Hepatocyte (in vitro differentiated cells): ENCODE data around the gene GLYATL1B. TPM values are rescaled to one million over a fixed set of nuclear protein-coding genes. Genes with fewer than 3 reads are reported as not detected.
"Not testable (repeated sequence)": the region's sequence is repeated elsewhere in the genome, so short reads cannot be mapped to it uniquely, and the experiment has no call there.

ENCODE experiments used
- DNase-seq: peaks from one replicate; pipeline ENCODE4 v3.0.0-alpha.2; 2016; ENCODE audit warnings: low spot score
- H2AFZ ChIP-seq: fragments of 200-600 bp; sonication (generic); 2 replicates; pipeline ENCODE4 v1.6.0; 2016; ENCODE audit warnings: antibody characterized with exemption, mild to moderate bottlenecking
- H3K27ac ChIP-seq: fragments of 200-600 bp; sonication (generic); 2 replicates; pipeline ENCODE4 v1.5.1; 2016; ENCODE audit warnings: mild to moderate bottlenecking
- H3K27me3 ChIP-seq: fragments of 200-600 bp; sonication (generic); 2 replicates; pipeline ENCODE4 v1.6.1; 2016
- H3K36me3 ChIP-seq: fragments of 200-600 bp; sonication (generic); replicated peaks from 2 replicates; pipeline ENCODE4 v1.5.1; 2016; ENCODE audit warnings: low read depth; ENCODE audit not compliant: insufficient read depth
- H3K4me1 ChIP-seq: fragments of 200-600 bp; sonication (generic); 2 replicates; pipeline ENCODE4 v1.5.1; 2016; ENCODE audit warnings: mild to moderate bottlenecking, moderate library complexity; ENCODE audit not compliant: insufficient read depth
- H3K4me2 ChIP-seq: fragments of 200-600 bp; sonication (generic); 2 replicates; pipeline ENCODE4 v1.6.0; 2016
- H3K4me3 ChIP-seq: fragments of 200-600 bp; sonication (generic); 2 replicates; pipeline ENCODE4 v1.5.1; 2016; ENCODE audit warnings: mild to moderate bottlenecking
- H3K79me2 ChIP-seq: fragments of 200-600 bp; sonication (generic); 2 replicates; pipeline ENCODE4 v1.6.0; 2017; ENCODE audit warnings: mild to moderate bottlenecking
- H3K9me2 ChIP-seq: fragments of 200-600 bp; sonication (generic); replicated peaks from 2 replicates; pipeline ENCODE4 v1.6.0; 2017; ENCODE audit warnings: mild to moderate bottlenecking; ENCODE audit not compliant: insufficient read depth
- H3K9me3 ChIP-seq: fragments of 200-600 bp; sonication (generic); 2 replicates; pipeline ENCODE4 v1.5.1; 2016; ENCODE audit warnings: low read depth, mild to moderate bottlenecking
- H4K20me1 ChIP-seq: fragments of 200-600 bp; sonication (generic); 2 replicates; pipeline ENCODE4 v1.6.0; 2016; ENCODE audit warnings: mild to moderate bottlenecking; ENCODE audit not compliant: insufficient read depth, poor library complexity, severe bottlenecking
- EZH2 ChIP-seq: fragments of 200-600 bp; sonication (generic); IDR thresholded peaks from 2 replicates; pipeline ENCODE4 v1.6.1; 2016; ENCODE audit warnings: antibody characterized with exemption, mild to moderate bottlenecking, borderline replicate concordance
- EZH2phosphoT487 ChIP-seq: fragments of 200-600 bp; sonication (generic); IDR thresholded peaks from one replicate; pipeline ENCODE4 v1.6.1; 2018; ENCODE audit warnings: antibody characterized with exemption, mild to moderate bottlenecking, low read depth, moderate library complexity; ENCODE audit not compliant: unreplicated experiment, severe bottlenecking
- WGBS: methylation state at CpG from one replicate; pipeline ENCODE4 v1.1.6; 2016; ENCODE audit warnings: low lambda C conversion rate; ENCODE audit errors: missing lambda C conversion rate; 5-methylcytosine and 5-hydroxymethylcytosine counted together
- polyA plus RNA-seq: library from polyadenylated mRNA; unstranded; fragments of >200 nt; fragmentation: Nextera tagmentation; extraction: Ambion mirVana; gene quantifications from 2 replicates; pipeline ENCODE4 v1.2.1, GENCODE V29; 2016
- total RNA-seq: library from RNA; depleted of rRNA; stranded (reverse); fragments of >200 nt; gene quantifications from 2 replicates; pipeline ENCODE4 v1.2.3, GENCODE V29; 2014
- TF ChIP-seq, protein P1 (sequence below): fragments of 200-600 bp; sonication (generic); IDR thresholded peaks from 2 replicates; pipeline ENCODE4 v1.5.1; 2016; ENCODE audit warnings: antibody characterized with exemption, mild to moderate bottlenecking; ENCODE audit not compliant: poor library complexity

The GLYATL1B gene
- total and polyA plus RNA-seq, 2 experiments from 2014 or later, result 0.28 TPM; not detected in 1

DNA sequence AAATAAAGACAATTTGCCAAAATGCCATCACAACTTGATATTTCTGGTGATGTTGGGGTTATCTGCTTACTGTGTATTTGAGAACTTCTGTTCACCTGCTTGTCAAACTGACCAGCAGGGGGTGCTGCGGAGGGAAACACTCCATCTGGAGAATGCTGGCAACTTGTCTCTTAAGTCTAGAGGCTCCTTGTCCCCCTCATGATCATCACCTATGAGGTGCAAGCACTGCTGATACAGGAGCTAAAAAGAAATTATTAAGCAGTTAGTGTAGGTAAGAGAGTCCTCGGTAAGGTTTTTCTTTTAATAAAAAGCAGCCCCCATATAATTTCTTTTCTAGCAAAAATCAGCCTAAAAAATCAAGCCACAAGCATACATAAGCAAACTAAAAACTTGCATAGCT lies 32.7 kb upstream of the GLYATL1B start:
- Histone ChIP-seq H3K79me2 (no peaks in the 10 kb centered on the region), H3K4me1 (no peaks in the 10 kb centered on the region), H3K9me2 (no peaks in the 10 kb centered on the region), H2AFZ (no peak overlapping the region), H3K4me2 (no peak overlapping the region), H3K27me3 (no peaks in the 10 kb centered on the region), H3K9me3 (no peaks in the 10 kb centered on the region), H4K20me1 (no peaks in the 10 kb centered on the region), H3K27ac (no peak overlapping the region), H3K36me3 (no peaks in the 10 kb centered on the region), H3K4me3 (no peak overlapping the region)
- TF ChIP-seq EZH2phosphoT487, result no peak
- TF ChIP-seq, protein P1, sequence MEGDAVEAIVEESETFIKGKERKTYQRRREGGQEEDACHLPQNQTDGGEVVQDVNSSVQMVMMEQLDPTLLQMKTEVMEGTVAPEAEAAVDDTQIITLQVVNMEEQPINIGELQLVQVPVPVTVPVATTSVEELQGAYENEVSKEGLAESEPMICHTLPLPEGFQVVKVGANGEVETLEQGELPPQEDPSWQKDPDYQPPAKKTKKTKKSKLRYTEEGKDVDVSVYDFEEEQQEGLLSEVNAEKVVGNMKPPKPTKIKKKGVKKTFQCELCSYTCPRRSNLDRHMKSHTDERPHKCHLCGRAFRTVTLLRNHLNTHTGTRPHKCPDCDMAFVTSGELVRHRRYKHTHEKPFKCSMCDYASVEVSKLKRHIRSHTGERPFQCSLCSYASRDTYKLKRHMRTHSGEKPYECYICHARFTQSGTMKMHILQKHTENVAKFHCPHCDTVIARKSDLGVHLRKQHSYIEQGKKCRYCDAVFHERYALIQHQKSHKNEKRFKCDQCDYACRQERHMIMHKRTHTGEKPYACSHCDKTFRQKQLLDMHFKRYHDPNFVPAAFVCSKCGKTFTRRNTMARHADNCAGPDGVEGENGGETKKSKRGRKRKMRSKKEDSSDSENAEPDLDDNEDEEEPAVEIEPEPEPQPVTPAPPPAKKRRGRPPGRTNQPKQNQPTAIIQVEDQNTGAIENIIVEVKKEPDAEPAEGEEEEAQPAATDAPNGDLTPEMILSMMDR, result peak; percentile 61
- DNase-seq, result peak; percentile 64
- WGBS, result 33% methylated on average over 2 of the region's 2 CpGs

DNA sequence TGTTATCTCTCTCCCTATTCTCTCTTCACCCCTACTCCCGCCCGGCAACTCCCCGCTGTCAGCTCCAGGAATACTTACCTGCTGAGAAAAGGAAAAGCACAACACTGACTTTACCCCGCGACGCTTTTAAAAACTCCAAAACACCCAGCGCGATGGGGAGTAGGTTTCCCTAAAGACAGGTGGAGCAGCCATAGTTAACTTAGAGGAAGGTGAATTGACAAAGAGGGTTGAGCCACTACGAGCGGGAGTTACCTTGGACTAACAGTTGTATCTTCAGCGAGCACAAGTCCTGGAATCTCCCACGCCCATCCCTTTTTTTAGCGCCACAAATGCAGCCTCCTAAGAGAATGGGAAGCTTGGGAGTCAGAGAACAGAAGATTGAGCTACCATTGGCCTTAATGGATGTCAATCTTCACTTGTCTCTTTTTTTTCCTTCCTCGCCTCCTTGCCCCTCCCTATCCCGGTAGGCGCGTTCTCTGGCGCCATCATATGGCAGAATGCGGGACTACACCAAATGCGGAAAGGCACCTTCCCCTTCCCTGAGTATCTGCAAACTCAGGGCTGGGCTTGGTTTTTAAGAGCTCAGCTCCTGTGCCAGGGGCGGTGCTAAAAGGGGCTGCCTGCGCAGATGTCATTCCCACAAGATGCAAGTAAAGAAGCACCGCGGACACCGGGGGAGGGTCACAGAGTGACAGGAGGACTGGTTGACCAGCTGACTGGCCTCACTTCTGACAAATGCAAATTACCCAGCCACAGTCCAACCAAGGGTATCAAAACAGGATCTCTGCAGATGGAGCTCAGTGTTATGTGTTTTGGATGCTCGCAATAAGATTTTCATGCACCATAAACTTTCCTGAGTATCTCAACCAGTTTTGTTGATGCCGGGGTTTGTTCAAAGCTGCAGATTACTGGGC lies 27.7 kb upstream of the GLYATL1B start:
- TF ChIP-seq, protein P1, result peak; percentile 87
- H3K4me1 ChIP-seq, H3K36me3 ChIP-seq, H3K9me2 ChIP-seq, H3K27me3 ChIP-seq, H3K9me3 ChIP-seq, H3K79me2 ChIP-seq, H4K20me1 ChIP-seq: not testable (repeated sequence)
- Histone ChIP-seq H3K27ac (peak overlapping the region; percentile 34), H3K4me2 (peak overlapping the region; percentile 80), H3K4me3 (peak overlapping the region; percentile 28), H2AFZ (peak overlapping the region; percentile 74)
- peak; percentile 88 for DNase-seq
- 10% methylated on average over 27 of the region's 27 CpGs for WGBS

DNA sequence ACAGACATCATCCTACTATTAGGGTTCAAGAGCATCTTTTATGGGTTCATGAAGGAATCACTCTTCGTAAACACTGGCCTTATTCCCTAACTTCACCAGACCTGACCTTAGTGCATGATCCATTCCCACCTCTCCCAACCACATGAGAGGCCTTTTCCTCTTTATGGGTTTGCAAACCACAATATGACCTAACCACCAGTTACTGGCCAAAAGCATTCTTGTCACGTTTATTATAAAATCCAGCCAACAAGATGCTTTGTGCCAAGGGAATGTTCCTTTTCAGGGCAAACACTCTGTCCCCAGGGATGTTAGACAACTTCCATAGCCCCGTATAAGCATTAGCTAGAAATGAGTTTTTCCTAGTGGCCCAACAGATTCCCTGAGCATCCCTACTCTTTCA lies 26.0 kb upstream of the GLYATL1B start:
- H3K4me3 ChIP-seq, H3K9me2 ChIP-seq, H3K9me3 ChIP-seq, H4K20me1 ChIP-seq, H2AFZ ChIP-seq, H3K79me2 ChIP-seq, H3K27me3 ChIP-seq, DNase-seq, H3K27ac ChIP-seq, H3K36me3 ChIP-seq, H3K4me2 ChIP-seq, H3K4me1 ChIP-seq: not testable (repeated sequence)
- 80% methylated on average over 3 of the region's 3 CpGs for WGBS

- Histone ChIP-seq H3K79me2 (no peaks in the 10 kb centered on the region), H3K9me2 (no peaks in the 10 kb centered on the region), H3K4me3 (no peak overlapping the region), H3K9me3 (no peaks in the 10 kb centered on the region), H3K36me3 (no peaks in the 10 kb centered on the region), H4K20me1 (no peaks in the 10 kb centered on the region), H3K4me1 (no peaks in the 10 kb centered on the region), H3K27ac (no peak overlapping the region), H3K27me3 (peaks cover 7% of the 10 kb centered on the region), H2AFZ (no peak overlapping the region), H3K4me2 (no peak overlapping the region)
- 91% methylated on average over 56 of the region's 56 CpGs for WGBS
- TF ChIP-seq EZH2phosphoT487 (no peak), EZH2 (no peak)
- TF ChIP-seq, protein P1, result no peak
- no peak for DNase-seq
Measured at GRCh38 chr11:59062602-59063529, 23.2 kb upstream of the GLYATL1B start.

- not testable (repeated sequence) for H3K4me2 ChIP-seq, DNase-seq, H3K4me3 ChIP-seq, H3K79me2 ChIP-seq, H2AFZ ChIP-seq, H3K27ac ChIP-seq, H3K9me2 ChIP-seq, H3K4me1 ChIP-seq, H4K20me1 ChIP-seq, H3K36me3 ChIP-seq, H3K27me3 ChIP-seq, H3K9me3 ChIP-seq
- WGBS, result 80% methylated on average over 14 of the region's 14 CpGs
Measured at GRCh38 chr11:59063996-59064727, 21.9 kb upstream of the GLYATL1B start.
